ENCODE results near the gene RPL35. TPM values are rescaled to one million over a fixed set of nuclear protein-coding genes. Genes with fewer than 3 reads are reported as not detected.

Gene RPL35
- total and polyA plus RNA-seq, 2 of the 8 experiments (the other 6 are each of a cell fraction or from before 2014, with no cell fraction given): 1,831 to 2,448 TPM

GRCh38 chr9:124818431-124819281 lies 43.1 kb downstream of the RPL35 start (continued):
- no peak for TF ChIP-seq USF2 (IDR thresholded peaks at IDR 0.05; ENCODE audit: low read length)
- peak; percentile 25 to 29 (median 29); a peak in 3 of 4 replicates for TF ChIP-seq CTCF (IDR thresholded peaks at IDR 0.05; ENCODE audit: control extremely low read depth in 1 of 3, insufficient read depth in 1 of 3, low read depth in 1 of 3, low read length in 3 of 3)
- TF ChIP-seq YY1 (IDR thresholded peaks at IDR 0.05; ENCODE audit: low read depth, low read length): no peak
- no peak for TF ChIP-seq SP4 (IDR thresholded peaks at IDR 0.05; ENCODE audit: low read length)
- no peak for TF ChIP-seq CBX8 (IDR thresholded peaks at IDR 0.05; ENCODE audit: borderline replicate concordance, low read depth, low read length)
- peak; percentile 32 to 51; a peak in 3 of 4 replicates for TF ChIP-seq RAD21 (IDR thresholded peaks at IDR 0.05 in 1 of 2, conservative IDR thresholded peaks at IDR 0.05 in 1 of 2; ENCODE audit: low read depth in 2 of 2, low read length in 2 of 2)
- TF ChIP-seq TEAD4 (IDR thresholded peaks at IDR 0.05; ENCODE audit: low read depth, low read length): no peak
